GM21367 (cell line): ENCODE measurements around the gene OR52E2.

Experiments used
- ATAC-seq: cut with Tn5 transposase; IDR thresholded peaks from one replicate; pipeline ENCODE4 v1.9.1; 2021; ENCODE audit not compliant: unreplicated experiment

OR52E2 gene

DNA sequence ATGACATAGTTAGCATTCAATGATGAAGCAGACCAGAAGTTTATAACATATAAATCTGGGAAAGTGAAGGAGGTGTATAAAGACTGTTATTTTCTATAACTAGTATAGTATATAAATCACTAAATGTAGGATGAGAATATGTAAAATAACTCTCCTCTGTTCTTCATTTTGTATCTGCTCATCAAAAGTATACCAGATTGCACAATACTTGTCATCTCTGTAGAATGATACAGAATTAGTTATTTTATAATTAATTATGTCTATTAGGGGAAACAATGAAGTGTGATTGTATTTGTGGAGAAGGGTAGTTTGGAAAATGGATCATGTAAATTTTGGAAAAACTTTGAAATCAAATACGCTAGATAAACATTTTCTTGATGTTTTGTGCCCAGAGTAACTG lies 46.4 kb downstream of the OR52E2 start:
- ATAC-seq, result no peak

DNA sequence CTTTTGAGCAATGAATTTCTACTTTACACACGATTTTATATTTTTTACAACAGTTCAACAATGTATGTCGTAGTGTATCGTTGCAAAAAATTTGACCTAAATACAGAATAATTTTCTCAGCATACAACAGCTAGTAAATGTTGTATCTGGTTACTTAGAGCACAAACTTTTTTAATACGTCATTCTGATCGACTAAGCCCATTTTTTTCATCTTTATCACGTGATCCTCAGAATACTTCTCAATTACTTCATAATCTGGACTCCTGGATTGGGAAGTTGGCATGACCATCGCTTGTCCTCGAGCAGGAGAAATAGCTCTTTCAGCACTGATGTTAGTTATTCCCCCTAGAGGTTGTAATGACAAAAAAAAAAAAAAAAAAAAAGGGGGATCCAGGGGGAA lies 48.2 kb downstream of the OR52E2 start:
- ATAC-seq, result no peak
